GM12874 (cell line): ENCODE results near the gene STEAP4.

Experiments
- TF ChIP-seq, protein P1 (sequence below): IDR thresholded peaks from 2 replicates; pipeline ENCODE4 v1.5.1; 2011; ENCODE audit warnings: low read depth, mild to moderate bottlenecking, control low read depth, low read length, moderate library complexity; ENCODE audit not compliant: insufficient read depth

Gene STEAP4

DNA sequence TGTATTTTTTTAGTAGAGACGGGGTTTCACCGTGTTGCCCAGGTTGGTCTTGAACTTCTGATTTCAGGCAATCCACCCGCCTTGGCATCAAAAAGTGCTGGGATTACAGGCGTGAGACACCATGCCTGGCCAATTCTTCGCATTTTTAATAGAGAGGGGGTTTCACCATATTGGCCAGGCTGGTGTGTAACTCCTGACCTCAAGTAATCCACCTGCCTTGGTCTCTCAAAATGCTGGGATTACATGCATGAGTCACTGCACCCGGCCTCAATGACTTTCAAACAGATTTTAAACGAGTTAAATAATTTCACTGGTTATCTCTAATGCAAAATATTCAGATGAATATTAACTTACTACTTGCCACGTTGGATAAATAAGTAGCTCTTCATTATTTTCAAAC lies 37.6 kb upstream of the STEAP4 start:
- TF ChIP-seq, protein P1, sequence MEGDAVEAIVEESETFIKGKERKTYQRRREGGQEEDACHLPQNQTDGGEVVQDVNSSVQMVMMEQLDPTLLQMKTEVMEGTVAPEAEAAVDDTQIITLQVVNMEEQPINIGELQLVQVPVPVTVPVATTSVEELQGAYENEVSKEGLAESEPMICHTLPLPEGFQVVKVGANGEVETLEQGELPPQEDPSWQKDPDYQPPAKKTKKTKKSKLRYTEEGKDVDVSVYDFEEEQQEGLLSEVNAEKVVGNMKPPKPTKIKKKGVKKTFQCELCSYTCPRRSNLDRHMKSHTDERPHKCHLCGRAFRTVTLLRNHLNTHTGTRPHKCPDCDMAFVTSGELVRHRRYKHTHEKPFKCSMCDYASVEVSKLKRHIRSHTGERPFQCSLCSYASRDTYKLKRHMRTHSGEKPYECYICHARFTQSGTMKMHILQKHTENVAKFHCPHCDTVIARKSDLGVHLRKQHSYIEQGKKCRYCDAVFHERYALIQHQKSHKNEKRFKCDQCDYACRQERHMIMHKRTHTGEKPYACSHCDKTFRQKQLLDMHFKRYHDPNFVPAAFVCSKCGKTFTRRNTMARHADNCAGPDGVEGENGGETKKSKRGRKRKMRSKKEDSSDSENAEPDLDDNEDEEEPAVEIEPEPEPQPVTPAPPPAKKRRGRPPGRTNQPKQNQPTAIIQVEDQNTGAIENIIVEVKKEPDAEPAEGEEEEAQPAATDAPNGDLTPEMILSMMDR = no peak

GRCh38 chr7:88339195-88339922 lies 32.7 kb upstream of the STEAP4 start:
- TF ChIP-seq, protein P1 = no peak

DNA sequence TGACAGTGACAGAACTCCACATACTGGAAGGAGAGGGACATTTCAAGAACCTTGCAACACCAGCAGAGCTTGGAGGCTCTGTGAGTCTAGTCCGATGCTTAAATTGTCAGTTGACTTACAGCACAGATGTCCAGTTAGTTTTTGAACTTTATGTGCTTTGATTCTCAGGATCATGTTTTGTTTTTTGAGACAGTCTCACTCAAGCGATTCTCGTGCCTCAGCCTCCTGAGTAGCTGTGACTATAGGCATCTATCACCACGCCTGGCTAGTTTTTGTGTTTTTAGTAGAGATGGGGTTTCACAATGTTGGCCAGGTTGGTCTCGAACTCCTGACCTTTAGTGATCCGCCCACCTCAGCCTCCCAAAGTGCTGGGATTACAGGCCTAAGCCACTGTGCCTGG lies 31.8 kb upstream of the STEAP4 start:
- TF ChIP-seq, protein P1 = no peak

DNA sequence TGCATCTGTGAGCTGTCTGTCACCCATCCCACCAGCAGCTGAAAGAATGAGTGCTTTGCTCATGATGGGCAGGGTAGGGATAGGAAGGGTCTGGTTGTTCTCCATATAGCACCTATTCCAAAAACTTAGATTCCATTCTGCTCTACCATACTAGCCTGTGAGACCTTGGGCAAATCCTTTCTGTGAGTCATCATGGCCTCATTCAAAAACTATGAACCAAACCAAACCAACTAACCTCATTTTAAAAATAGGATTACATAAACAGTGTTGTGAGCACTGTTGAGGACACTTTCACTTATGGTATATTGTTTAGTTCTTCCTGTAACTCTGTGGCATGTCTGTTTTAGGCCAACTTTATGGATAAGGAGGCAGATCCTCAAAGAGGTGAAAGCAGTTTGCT lies 30.9 kb upstream of the STEAP4 start:
- TF ChIP-seq, protein P1 = no peak

DNA sequence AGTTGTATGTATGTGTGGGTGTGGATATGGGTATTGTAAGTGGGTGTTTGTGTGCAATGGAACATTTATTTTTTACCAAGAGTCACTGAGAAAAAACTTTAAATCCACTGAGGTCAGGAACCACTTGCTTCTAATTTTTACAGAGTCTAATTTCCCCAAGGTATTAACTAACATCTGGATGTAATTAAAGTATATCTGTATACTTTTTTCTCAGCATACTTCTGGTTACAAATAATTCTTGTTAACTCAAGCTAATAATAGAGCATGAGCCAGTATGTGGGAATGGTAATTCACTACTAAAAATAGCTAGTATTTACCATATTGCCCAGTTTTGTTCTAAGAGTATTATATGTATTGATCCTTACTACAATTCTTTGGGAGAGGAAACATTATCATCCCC lies 24.6 kb upstream of the STEAP4 start:
- TF ChIP-seq, protein P1 = no peak

DNA sequence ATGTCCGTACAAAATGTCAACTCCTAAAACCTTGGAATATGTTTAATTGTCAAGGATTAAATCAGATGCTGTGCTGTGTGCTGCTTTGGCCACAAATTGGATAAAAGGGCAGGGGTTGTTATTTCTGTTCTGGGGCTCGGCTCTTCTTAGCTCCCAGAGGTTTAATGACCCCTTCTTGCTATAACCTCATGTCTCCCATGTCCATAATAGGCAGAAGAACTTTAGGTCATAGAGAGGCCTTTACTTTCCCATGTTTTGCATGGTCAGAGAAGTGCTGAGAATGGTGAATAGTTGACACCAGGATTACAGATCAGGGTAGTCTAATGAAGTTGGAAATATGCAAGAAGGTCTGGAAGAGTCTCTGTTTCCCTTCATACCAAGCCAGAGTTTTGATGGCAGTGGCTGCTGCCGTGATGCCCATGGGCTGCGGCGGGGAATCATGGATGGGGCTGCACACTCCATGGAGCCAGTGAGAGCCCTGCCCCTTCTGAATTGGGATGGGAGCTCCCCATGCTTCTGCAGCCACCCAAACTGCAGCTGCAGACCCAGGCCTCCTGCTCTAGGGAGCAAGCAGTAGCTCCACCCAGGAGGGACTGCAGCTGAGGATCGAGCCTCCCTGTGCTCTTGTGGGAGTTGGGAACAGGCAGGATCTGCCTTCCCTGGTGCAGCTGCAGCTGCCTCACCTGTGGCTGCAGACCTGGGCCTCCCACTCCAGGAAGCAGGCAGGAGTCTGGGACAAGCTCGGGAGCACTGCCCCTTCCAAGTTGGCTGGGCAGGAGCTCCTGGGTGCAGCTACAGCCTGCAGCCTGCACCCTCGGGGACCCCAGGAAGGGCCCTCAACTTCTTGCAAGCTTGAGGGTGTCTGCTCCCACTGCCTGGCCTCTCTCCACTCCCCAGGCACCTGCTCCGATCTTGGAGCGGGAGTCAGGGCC lies 23.1 kb upstream of the STEAP4 start:
- TF ChIP-seq, protein P1 = no peak

DNA sequence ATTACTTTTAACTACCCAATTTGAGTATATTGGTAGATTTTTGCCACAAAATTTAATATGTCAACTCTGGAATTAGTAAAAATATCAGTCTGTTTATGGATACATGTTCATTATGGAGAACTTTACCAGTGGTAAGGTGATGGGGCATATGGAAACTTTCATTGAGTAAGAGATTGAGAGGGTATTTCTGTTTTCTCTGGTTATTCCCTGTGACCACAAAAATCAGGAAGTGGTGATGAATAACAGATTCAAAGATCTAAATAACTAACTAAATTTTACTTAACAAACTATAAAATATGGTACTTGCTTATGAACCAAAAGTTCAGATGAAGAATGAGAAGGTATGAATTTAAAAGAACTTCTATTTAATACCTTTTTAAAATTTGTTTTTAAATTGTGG lies 22.1 kb upstream of the STEAP4 start:
- TF ChIP-seq, protein P1 = no peak
